NCI-H1694 (cell line): ENCODE measurements around the gene N4BP2L2.
"Not testable (repeated sequence)": the region's sequence is repeated elsewhere in the genome, so short reads cannot be mapped to it uniquely, and the experiment has no call there.

ENCODE experiments used
- DNase-seq: peaks from one replicate; lab custom pipeline; 2025; lab: John Stamatoyannopoulos, UW

Gene N4BP2L2

GRCh38 chr13:32538621-32539246, at the start of gene N4BP2L2:
Gene N4BP2L2, minus strand, starts transcription at chr13:32538795. Its CDS starts 1,768 bp downstream, at chr13:32537027.
- DNase-seq = peak; percentile 95

- no peak for DNase-seq
These were observed 49.2 kb upstream of the N4BP2L2 start for GRCh38 chr13:32587811-32588170.

GRCh38 chr13:32587011-32587810, 48.6 kb upstream of the N4BP2L2 start:
- DNase-seq = peak; percentile 8

- peak; percentile 64 for DNase-seq
These were observed 47.7 kb upstream of the N4BP2L2 start, which contains the start of gene PDS5B for GRCh38 chr13:32586080-32586900. Gene PDS5B, plus strand, starts transcription at chr13:32586452. Its CDS starts 62,321 bp downstream, at chr13:32648773.

GRCh38 chr13:32585550-32586079, 47.0 kb upstream of the N4BP2L2 start:
- DNase-seq = no peak

GRCh38 chr13:32582991-32583390, 44.4 kb upstream of the N4BP2L2 start:
- no peak for DNase-seq

- no peak for DNase-seq
These were observed 43.7 kb upstream of the N4BP2L2 start for GRCh38 chr13:32582281-32582680.

- DNase-seq = peak; percentile 13
These were observed 42.7 kb upstream of the N4BP2L2 start for GRCh38 chr13:32581177-32581786.

GRCh38 chr13:32577032-32577431, 38.4 kb upstream of the N4BP2L2 start:
- no peak for DNase-seq

- DNase-seq = not testable (repeated sequence)
These were observed 37.1 kb upstream of the N4BP2L2 start for GRCh38 chr13:32575687-32576086.

- not testable (repeated sequence) for DNase-seq
These were observed 22.2 kb upstream of the N4BP2L2 start for GRCh38 chr13:32560842-32561241.

- no peak for DNase-seq
These were observed 17.0 kb upstream of the N4BP2L2 start for GRCh38 chr13:32555613-32556012.

- no peak for DNase-seq
These were observed 15.1 kb upstream of the N4BP2L2 start for GRCh38 chr13:32553720-32554119.

- no peak for DNase-seq
These were observed 11.2 kb upstream of the N4BP2L2 start for GRCh38 chr13:32549788-32550187.

- DNase-seq = no peak
These were observed 10.2 kb upstream of the N4BP2L2 start for GRCh38 chr13:32548837-32549236.

GRCh38 chr13:32545083-32545482, 6.5 kb upstream of the N4BP2L2 start:
- DNase-seq = no peak

- no peak for DNase-seq
These were observed 3.6 kb upstream of the N4BP2L2 start for GRCh38 chr13:32542221-32542620.

GRCh38 chr13:32538143-32538620, 413 bp downstream of the N4BP2L2 start:
- no peak for DNase-seq

- DNase-seq = no peak
These were observed 934 bp downstream of the N4BP2L2 start for GRCh38 chr13:32537580-32538142.

GRCh38 chr13:32535748-32536147, 2.8 kb downstream of the N4BP2L2 start:
- DNase-seq = no peak

- no peak for DNase-seq
These were observed 3.5 kb downstream of the N4BP2L2 start for GRCh38 chr13:32535115-32535514.
